Neural progenitor cell (in vitro differentiated cells): ENCODE results near the gene S100B.
"Not testable (repeated sequence)": the region's sequence is repeated elsewhere in the genome, so short reads cannot be mapped to it uniquely, and the experiment has no call there.

Source experiments
- CTCF ChIP-seq: fragments of 200-600 bp; sonication (generic); IDR thresholded peaks from 2 replicates; pipeline ENCODE4 v1.5.1; 2017; ENCODE audit warnings: antibody characterized with exemption, mild to moderate bottlenecking
- EZH2 ChIP-seq: fragments of 200-600 bp; sonication (generic); IDR thresholded peaks from 2 replicates; pipeline ENCODE4 v1.6.1; 2017; ENCODE audit warnings: antibody characterized with exemption, mild to moderate bottlenecking, moderate library complexity

- TF ChIP-seq CTCF, EZH2: not testable (repeated sequence)
These were observed 25.5 kb downstream of the S100B start for GRCh38 chr21:46579394-46579793.
